Ureter (tissue), 1 donor: ENCODE measurements around the gene BBX. TPM values are rescaled to one million over a fixed set of nuclear protein-coding genes. Genes with fewer than 3 reads are reported as not detected.

Experiments
- DNase-seq: peaks from one replicate; pipeline ENCODE4 v3.0.0-alpha.2; 2020; ENCODE audit warnings: low spot score
- total RNA-seq: library from RNA; stranded (reverse); gene quantifications from one replicate; pipeline ENCODE4 v1.2.4, GENCODE V29; 2023
- donor health status: DM: yes; HTN: yes; CAD: no.

The BBX gene
- 87.0 TPM for total RNA-seq

- DNase-seq, result peak; percentile 96
These were observed at the start of gene BBX for GRCh38 chr3:107522510-107523288. TSS of gene BBX (plus strand) at chr3:107522962. CDS start at chr3:107710461, 187,499 bp downstream.

GRCh38 chr3:107476462-107476861, 46.3 kb upstream of the BBX start:
- no peak for DNase-seq

DNA sequence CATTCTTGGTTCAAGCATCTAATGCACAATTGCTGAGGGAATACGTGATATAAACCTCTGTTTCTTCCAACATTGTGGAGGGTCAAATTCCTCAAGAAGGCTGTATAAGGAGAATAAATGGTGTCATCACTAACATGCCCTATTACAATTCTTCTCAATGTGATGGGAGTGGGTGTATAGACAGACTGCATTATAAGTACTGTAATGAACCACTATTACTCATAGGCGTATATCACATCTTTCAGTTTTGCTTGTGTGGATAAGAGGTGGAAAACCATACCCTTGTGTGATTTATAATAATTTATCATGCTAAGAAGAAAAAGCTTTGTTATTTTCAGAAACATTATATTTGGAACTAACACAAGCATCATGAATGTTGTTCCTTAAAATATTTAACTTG, 35.3 kb upstream of the BBX start:
- DNase-seq, result no peak

DNA sequence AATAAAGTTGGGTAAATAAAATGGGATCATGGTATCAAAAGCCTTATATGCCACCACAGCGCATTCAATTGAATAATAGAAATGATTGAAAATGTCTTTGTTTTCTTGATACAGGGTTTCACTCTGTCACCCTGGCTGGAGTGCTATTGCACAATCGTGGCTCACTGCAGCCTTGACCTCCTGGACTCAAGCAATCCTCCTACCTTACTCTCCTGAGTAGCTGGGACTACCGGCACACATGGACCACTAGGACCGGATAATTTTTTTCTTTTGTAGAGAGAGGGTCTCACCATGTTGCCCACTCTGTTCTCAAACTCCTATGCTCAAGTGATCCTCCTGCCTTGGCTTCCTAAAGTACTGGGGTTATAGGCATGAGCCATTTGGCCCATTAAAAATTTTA, 33.8 kb upstream of the BBX start:
- no peak for DNase-seq

DNA sequence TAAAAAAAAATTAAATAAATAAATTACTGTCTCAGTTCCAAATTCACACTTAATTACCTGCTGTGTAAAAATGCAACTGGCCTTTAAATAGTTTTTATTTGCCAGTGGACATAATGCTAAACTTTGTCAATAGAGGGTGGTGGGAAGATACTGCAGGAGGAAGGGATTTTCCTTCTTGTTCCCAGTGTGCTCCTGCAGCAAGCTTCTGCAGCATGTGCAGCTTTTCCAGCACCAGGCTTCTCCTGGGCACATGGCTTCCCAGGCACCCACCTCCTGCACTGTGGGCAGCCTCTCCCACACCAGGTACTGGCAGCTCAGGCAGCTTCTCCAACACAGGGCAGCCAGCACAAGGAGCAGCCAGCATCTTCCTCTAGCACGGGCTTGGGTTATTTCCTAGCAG, 29.6 kb upstream of the BBX start:
- no peak for DNase-seq

DNA sequence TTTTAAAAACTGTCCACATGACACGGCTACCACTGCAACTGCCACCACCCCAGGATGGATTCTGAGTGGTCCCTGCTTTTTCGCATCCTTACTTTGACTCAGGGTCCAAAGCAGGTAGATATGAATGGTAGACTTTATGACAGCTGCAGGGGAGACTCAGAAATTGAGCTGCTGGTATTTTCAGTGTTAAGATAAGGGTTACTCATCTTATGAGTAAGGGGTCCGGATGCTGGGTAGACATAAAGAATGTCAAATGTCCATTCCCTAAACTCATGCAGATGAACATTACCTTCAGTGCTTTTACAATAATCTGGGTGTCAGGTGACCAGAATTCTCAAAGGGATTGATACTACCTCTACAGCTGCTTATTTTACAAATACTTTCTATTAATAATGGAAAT, 25.9 kb upstream of the BBX start:
- no peak for DNase-seq

GRCh38 chr3:107498646-107499045, 24.1 kb upstream of the BBX start:
- DNase-seq, result no peak

DNA sequence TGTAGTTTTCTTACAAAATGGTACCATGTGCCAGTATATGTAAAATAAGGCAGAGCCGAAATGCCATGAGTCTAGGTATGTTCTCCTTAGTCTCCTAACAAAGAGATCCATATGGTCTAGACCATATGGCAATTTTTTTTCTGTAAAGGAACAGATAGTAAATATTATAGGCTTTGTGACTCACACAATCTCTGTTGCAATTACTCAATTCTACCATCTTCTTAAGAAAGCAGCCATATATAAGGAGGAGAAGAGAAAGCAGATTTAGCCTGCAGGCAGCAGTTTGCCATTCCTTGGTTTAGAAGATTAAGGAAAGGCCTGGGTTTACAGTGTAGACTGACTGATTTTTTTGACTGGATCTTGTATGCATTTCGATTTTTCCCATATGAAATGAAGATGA, 16.3 kb upstream of the BBX start:
- DNase-seq, result no peak

GRCh38 chr3:107508331-107508730, 14.4 kb upstream of the BBX start:
- DNase-seq, result no peak

DNA sequence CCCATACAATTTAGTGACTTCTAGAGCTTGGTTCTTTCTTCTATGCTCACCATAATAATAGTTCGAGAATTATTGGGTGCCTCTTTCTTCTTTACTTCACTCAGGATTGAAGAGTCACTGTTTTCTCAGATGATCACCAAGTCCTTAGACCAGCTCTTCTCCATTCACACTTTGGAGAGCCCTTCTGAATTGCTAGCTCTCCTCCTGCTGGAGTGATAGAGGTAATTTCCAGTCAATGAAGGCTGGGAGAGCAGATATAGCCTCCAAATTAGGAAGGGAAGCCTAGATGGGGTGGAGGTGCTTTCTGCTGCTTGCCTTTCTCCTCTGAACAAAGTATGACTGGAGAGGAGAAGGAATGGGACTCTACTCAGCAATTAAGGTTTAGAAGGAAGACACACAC, 10.7 kb upstream of the BBX start:
- no peak for DNase-seq

DNA sequence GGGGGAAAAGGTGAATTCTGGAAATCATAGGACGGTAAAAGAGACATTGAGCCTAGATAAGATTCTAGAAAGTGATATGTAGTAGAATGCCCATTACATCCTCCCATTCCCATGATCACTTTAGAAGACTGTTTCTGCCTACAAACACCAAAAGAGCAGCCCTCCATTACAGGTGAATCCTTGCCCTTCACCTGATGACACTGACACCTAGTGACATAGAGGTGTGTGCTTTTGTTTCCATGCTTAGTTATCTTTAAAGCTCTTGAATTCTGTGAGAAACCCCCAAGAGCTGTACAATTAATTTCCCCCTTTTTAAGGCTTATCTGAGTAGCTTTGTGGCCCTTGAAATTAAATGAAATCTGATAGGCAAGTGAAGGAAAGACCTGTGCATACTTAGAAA, 8.3 kb upstream of the BBX start:
- no peak for DNase-seq

GRCh38 chr3:107516475-107516874, 6.3 kb upstream of the BBX start:
- no peak for DNase-seq

GRCh38 chr3:107520535-107520934, 2.2 kb upstream of the BBX start:
- DNase-seq, result no peak

DNA sequence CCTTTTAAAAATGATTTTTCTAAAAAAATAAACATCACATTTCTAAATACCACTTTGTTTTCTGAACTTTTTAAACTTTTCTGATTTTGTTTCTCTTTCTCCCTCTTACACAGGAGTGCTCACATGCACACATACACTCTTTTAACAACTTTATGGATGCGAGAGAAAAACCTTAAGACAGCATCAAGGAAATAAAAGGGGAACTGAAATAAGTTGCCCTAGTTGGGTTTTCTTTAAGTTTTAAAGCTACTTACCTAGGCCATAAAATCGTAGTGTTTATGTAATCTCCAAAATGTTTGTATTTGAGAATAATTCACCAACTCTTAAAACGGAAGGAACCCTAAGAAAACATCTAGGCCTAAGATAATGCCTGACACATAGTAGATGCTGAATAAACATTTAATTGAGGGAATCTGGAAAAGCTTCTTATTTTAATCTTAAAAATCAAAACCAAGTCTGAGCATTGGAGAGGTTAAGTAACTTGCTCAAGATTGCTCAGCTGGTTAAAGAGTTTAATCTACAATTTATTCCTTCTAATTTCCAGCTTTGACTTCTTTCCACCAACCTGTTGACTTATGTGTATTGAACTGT, 1.2 kb upstream of the BBX start:
- DNase-seq, result no peak

DNA sequence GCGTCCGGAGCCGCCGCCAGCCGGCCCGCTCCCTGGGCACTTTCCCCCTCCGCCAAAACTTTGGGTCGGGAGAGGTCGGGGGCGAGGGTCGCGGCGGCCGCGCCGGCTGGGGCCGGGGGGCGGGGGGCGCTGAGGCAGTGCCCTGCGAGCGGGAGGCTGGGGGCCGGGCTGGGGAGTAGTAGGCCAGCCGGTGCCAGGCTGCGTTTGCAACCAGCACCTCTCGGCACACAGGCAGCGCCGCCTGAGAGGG, 452 bp downstream of the BBX start:
- DNase-seq, result no peak

GRCh38 chr3:107523539-107524325, 970 bp downstream of the BBX start:
- peak; percentile 64 for DNase-seq

- no peak for DNase-seq
These were observed 1.6 kb downstream of the BBX start for GRCh38 chr3:107524326-107524840.

DNA sequence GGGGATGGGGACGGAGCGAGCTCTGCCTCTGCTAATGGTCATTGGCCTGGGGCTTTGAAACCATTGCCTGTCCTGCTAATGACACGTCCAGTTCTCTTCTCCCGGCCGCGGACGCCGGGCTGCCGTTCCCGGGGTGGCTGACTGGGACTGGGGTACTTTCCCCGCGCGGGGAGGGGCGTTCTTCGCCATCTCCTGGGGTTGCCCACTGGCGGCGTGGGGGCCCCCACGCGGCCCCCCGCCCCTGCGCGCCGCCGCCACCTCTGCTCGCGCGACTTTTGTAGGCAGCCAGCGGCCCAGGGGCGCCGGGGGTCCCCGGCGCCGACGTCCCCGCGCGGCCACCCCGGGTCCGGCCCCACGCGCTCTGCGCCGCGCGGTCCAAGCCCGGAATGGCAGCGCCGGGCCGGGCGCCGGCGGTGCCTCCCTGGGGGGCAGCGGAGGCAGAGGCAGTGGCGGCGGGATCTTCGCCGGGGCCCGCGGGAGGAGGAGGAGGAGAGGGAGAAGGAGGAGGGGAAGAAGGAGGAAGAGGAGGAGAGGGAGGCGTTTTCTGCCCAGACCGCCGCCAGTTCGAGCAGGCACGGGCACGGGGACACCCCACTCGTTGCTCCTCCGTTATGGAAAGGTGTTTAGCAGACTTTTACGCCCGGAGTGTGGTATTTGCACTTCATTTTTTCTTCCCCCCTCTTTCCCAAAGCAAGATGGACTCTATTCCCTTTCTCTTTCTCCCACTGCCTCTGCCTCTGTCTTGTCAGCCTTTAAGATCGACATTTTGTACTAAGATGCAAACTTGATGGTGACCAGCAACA, 2.3 kb downstream of the BBX start:
- DNase-seq, result peak; percentile 72

GRCh38 chr3:107525644-107526305, 3.0 kb downstream of the BBX start:
- peak; percentile 51 for DNase-seq

DNA sequence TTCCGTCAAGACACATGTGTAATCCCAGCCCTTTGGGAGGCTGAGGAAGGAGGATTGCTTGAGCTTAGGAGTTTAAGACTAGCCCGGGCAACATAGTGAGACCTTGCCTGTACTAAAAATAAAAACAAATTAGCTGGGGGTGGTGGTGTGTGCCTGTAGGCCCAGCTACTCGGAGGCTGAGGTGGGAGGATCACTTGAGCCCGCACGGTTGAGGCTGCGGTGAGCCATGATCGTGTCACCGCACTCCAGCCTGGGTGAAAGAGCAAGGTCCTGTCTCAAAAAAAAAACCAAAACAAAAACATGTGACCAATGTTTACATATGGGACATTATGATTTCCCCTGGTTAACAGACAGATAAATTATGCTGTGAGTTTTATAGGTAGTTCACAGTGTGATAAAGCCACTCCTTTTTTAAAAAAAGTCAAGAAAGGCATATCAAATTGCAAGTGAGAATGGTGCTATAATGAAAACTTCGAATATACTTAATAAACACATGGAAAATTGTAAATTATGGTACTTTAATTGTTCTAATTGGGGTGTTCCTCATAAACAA, 9.2 kb downstream of the BBX start:
- no peak for DNase-seq

DNA sequence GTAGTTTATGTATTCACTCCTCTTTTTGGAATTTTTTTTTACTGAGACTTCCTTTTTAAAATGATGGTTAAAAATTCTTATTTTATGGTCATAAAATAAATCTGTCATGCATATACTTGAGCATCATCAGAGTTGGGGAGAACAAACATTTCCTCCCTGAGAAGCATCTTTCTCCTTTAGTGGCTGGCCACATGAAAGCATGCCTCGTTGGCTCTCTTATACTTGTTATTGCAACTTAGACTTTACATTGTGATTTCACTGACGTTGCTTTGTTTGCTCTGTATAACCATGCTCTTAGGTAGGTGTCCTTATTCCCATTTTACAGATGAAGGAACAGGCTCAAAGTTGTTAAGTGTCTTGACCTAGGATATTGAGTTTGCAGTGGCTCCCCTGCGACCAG, 18.1 kb downstream of the BBX start:
- DNase-seq, result no peak
